ENCODE measurements around the gene ARRDC4. TPM values are rescaled to one million over a fixed set of nuclear protein-coding genes. Genes with fewer than 3 reads are reported as not detected.
A peak's percentile ranks its signal among the peaks of the same experiment; 100 is the strongest.

Gene ARRDC4
- total RNA-seq, 4 donors from 2014 or later = 35.9 to 188 (median 70.7) TPM

DNA sequence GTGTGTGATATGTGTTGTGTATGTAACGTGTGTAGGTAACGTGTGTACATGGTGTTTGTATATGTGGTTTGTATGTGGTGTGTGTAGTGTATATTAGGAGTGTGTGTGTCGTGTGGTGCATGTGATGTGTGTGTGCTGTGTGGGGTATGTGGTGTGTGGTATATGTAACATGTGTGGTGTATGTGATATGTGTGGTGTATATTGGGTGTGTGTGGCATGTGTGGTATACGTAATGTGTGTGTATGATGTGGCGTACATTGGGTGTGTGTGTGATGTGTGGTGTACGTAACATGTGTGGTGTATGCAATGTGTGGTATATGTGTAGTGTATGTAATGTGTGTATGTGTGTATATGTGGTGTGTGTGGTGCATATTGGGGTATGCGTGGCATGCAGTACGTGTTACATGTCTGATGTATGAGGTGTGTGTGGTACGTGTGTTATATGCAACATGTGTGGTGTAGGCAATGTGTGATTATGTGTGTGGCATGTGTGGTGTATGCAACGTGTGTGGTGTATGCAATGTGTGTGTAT is 41.2 kb downstream of the ARRDC4 start:
- Histone ChIP-seq H3K9me3 (no peaks in the 10 kb centered on the region), H3K4me3 (no peak overlapping the region), H3K36me3 (no peaks in the 10 kb centered on the region), H3K27ac (no peak overlapping the region), H3K4me1 (peaks cover 9 to 26% (median 20%) of the 10 kb centered on the region in 4 donors), H3K27me3 (no peaks in the 10 kb centered on the region)
- 95 to 96% methylated on average over 6 to 10 of the region's 10 CpGs for WGBS, 2 donors (ENCODE audit: low coverage in 1 of 2)
- in situ Hi-C loops (cut with MboI; ENCODE audit: low pct_ligation_motif_present in 1 of 4, low pct_unique_long_range_greater_than_20kb in 1 of 4, low sequenced_read_pairs in 3 of 4) = no loop called here
- no peak for DNase-seq
- TF ChIP-seq POLR2A (IDR thresholded peaks at IDR 0.05) (no peak), POLR2AphosphoS5 (IDR thresholded peaks at IDR 0.05) (no peak), EP300 (IDR thresholded peaks at IDR 0.05; ENCODE audit: low read depth) (no peak)
- TF ChIP-seq, protein P1, sequence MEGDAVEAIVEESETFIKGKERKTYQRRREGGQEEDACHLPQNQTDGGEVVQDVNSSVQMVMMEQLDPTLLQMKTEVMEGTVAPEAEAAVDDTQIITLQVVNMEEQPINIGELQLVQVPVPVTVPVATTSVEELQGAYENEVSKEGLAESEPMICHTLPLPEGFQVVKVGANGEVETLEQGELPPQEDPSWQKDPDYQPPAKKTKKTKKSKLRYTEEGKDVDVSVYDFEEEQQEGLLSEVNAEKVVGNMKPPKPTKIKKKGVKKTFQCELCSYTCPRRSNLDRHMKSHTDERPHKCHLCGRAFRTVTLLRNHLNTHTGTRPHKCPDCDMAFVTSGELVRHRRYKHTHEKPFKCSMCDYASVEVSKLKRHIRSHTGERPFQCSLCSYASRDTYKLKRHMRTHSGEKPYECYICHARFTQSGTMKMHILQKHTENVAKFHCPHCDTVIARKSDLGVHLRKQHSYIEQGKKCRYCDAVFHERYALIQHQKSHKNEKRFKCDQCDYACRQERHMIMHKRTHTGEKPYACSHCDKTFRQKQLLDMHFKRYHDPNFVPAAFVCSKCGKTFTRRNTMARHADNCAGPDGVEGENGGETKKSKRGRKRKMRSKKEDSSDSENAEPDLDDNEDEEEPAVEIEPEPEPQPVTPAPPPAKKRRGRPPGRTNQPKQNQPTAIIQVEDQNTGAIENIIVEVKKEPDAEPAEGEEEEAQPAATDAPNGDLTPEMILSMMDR (IDR thresholded peaks at IDR 0.05) = no peak
- intact Hi-C loops (cut with DNase I; ENCODE audit: low total_unique reads) = no loop called here

DNA sequence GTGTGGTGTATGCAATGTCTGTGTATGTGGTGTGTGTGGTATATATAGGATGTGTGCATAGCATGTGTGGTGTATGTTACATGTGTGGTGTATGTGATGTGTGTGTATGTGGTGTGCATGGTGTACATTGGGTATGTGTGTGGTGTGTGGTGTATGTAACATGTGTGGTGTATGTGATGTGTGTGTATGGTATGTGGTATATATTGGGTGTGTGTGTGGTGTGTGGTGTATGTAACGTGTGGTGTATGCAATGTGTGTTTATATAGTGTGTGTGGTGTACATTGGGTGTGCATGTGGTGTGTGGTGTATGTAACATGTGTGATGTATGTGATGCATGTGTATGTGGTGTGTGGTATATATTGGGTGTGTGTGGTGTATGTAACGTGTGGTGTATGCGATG is 41.9 kb downstream of the ARRDC4 start:
- 85 to 88% methylated on average over 2 to 3 of the region's 3 CpGs for WGBS, 2 donors (ENCODE audit: low coverage in 1 of 2)

DNA sequence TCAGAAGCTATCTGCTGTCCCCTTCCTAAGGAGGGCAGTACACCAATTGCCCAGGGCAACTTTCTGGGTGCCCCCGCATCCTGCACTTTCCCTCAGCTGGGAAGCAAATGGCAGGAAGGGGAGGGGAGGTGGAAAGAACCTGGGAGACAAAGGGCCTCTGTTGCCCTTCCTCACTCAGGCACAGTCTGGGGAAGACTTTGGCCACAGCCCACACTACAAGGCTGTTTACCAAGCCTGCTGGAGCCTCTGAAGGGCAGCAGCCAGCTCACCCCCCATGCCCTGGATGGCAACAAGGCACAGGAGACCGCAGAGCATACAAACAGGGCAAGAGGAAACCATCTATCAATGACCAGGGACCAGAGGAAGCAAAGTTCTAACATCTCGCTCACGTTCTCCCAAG is 42.4 kb downstream of the ARRDC4 start:
- no peaks in the 10 kb centered on the region for H3K27me3 ChIP-seq
- H3K9me3 ChIP-seq = no peaks in the 10 kb centered on the region
- intact Hi-C loops (cut with DNase I; ENCODE audit: low total_unique reads) = no loop called here
- H3K4me1 ChIP-seq = peaks cover 7 to 26% (median 22%) of the 10 kb centered on the region in 4 donors
- H3K36me3 ChIP-seq = no peaks in the 10 kb centered on the region
- WGBS, 2 donors (ENCODE audit: low coverage in 1 of 2) = 50% methylated on average over 4 of the region's 4 CpGs; no CpG with 5 or more reads in 1 of the 2 donors
- peak overlapping the region; percentile 16 to 46 (median 34) for H3K27ac ChIP-seq
- in situ Hi-C loops (cut with MboI; ENCODE audit: low pct_ligation_motif_present in 1 of 4, low pct_unique_long_range_greater_than_20kb in 1 of 4, low sequenced_read_pairs in 3 of 4) = no loop called here
- DNase-seq = no peak
- TF ChIP-seq POLR2A (IDR thresholded peaks at IDR 0.05) = no peak
- TF ChIP-seq EP300 (IDR thresholded peaks at IDR 0.05; ENCODE audit: low read depth) = no peak
- TF ChIP-seq, protein P1 (IDR thresholded peaks at IDR 0.05) = no peak
- no peak overlapping the region for H3K4me3 ChIP-seq

More for the DNA sequence above, 41.9 kb downstream of the ARRDC4 start:
- Histone ChIP-seq H3K27ac (peak overlapping the region in 2 of 4 donors; percentile 16 to 30), H3K4me1 (peaks cover 9 to 26% (median 20%) of the 10 kb centered on the region in 4 donors), H3K9me3 (no peaks in the 10 kb centered on the region), H3K36me3 (no peaks in the 10 kb centered on the region), H3K27me3 (no peaks in the 10 kb centered on the region), H3K4me3 (no peak overlapping the region)
- in situ Hi-C loops (cut with MboI; ENCODE audit: low pct_ligation_motif_present in 1 of 4, low pct_unique_long_range_greater_than_20kb in 1 of 4, low sequenced_read_pairs in 3 of 4) = no loop called here
- intact Hi-C loops (cut with DNase I; ENCODE audit: low total_unique reads) = no loop called here
- DNase-seq = no peak
- TF ChIP-seq EP300 (IDR thresholded peaks at IDR 0.05; ENCODE audit: low read depth) (no peak), POLR2AphosphoS5 (IDR thresholded peaks at IDR 0.05) (no peak), POLR2A (IDR thresholded peaks at IDR 0.05) (no peak)
- TF ChIP-seq, protein P1 (IDR thresholded peaks at IDR 0.05) = no peak

DNA sequence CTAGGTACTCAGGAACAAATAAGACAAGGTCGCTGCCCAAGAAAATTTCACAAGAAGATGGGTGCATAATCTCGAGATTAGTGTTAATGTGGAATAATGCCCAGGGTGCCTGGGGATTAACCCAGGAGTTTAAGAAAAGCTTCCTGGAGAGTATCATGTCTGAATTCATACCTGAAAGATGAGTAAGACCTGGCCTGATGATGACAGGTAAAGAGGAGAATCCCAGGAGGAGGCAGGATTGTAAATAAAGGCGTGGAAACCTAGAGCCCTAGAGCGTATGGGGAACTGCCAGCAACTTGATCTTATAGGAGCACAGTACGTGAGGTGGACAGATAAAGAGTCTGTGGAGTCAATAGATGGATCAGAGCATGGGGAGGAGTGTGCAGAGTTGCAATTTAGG is 43.0 kb downstream of the ARRDC4 start:
- DNase-seq = no peak
- intact Hi-C loops (cut with DNase I; ENCODE audit: low total_unique reads) (no loop called here), in situ Hi-C loops (cut with MboI; ENCODE audit: low pct_ligation_motif_present in 1 of 4, low pct_unique_long_range_greater_than_20kb in 1 of 4, low sequenced_read_pairs in 3 of 4) (no loop called here)
- Histone ChIP-seq H3K4me1 (peaks cover under 1 to 22% (median 20%) of the 10 kb centered on the region in 4 donors), H3K36me3 (no peaks in the 10 kb centered on the region), H3K27ac (peak overlapping the region; percentile 16 to 52 (median 42)), H3K4me3 (no peak overlapping the region), H3K9me3 (no peaks in the 10 kb centered on the region), H3K27me3 (no peaks in the 10 kb centered on the region)
- WGBS, 2 donors (ENCODE audit: low coverage in 1 of 2) = 60 to 67% methylated on average over 5 of the region's 5 CpGs
- TF ChIP-seq POLR2A (IDR thresholded peaks at IDR 0.05) (no peak), POLR2AphosphoS5 (IDR thresholded peaks at IDR 0.05) (no peak), EP300 (IDR thresholded peaks at IDR 0.05; ENCODE audit: low read depth) (no peak)
- TF ChIP-seq, protein P1 (IDR thresholded peaks at IDR 0.05) = no peak

All from transverse colon (tissue), 4 donors.